Ovary (tissue), 9 donors: ENCODE data around the gene S100A14. TPM values are rescaled to one million over a fixed set of nuclear protein-coding genes. Genes with fewer than 3 reads are reported as not detected.

Source experiments
- DNase-seq, 5 donors: peaks; one replicate each; pipeline ENCODE4 v3.0.0-alpha.2; 2019 to 2020
- H3K27ac ChIP-seq, 2 donors: fragments of 200-600 bp; one replicate each; pipeline versions ENCODE4 v1.5.1 to v1.8.0; 2019 to 2022
- H3K27me3 ChIP-seq: fragments of 200-600 bp; one replicate; pipeline ENCODE4 v1.8.0; 2022
- H3K36me3 ChIP-seq: fragments of 200-600 bp; sonication (generic); one replicate; pipeline ENCODE4 v1.5.1; 2019
- H3K4me1 ChIP-seq: one replicate; pipeline ENCODE4 v1.8.1; 2013; ENCODE audit warnings: mild to moderate bottlenecking, moderate library complexity; ENCODE audit not compliant: insufficient read depth
- H3K4me3 ChIP-seq: fragments of 200-600 bp; sonication (generic); one replicate; pipeline ENCODE4 v1.5.1; 2017
- H3K9me3 ChIP-seq, 2 donors: fragments of 200-600 bp in 1 of 2; sonication (generic) in 1 of 2; one replicate each; pipeline versions ENCODE4 v1.5.1 to v1.8.1; 2013 to 2019; ENCODE audit warnings: mild to moderate bottlenecking in 1 of 2, moderate library complexity in 1 of 2
- CTCF ChIP-seq, 3 donors: fragments of 450-650 bp in 2 of 3; fragments of 200-600 bp in 1 of 3; IDR thresholded peaks; one replicate each; pipeline versions ENCODE4 v1.5.1 to v1.8.0; 2016 to 2022; ENCODE audit warnings: antibody characterized with exemption in 3 of 3, mild to moderate bottlenecking in 1 of 3
- EP300 ChIP-seq: sonication (generic); formaldehyde crosslinking; IDR thresholded peaks from one replicate; pipeline ENCODE4 v1.6.1; 2017; ENCODE audit warnings: antibody characterized with exemption
- POLR2A ChIP-seq: fragments of 450-650 bp; IDR thresholded peaks from one replicate; pipeline ENCODE4 v1.6.1; 2017; ENCODE audit warnings: antibody characterized with exemption, mild to moderate bottlenecking, moderate library complexity
- WGBS, 3 donors: extraction: QIAGEN DNeasy Blood & Tissue Kit in 1 of 3; methylation state at CpG; one replicate each; pipeline versions ENCODE4 v1.1.5 to v1.1.7; 2013 to 2017; 5-methylcytosine and 5-hydroxymethylcytosine counted together
- intact Hi-C, 4 donors: fragments of 100-400 bp; cut with DNase I; formaldehyde crosslinking; loops; one replicate each; pipeline versions ENCODE4 v1.11.0 to v1.15.1; 2022 to 2023
- polyA plus RNA-seq, 2 donors: library from polyadenylated mRNA; stranded (reverse); fragments of 200-250 nt in 1 of 2; fragments of 350-450 nt in 1 of 2; fragmentation: Illumina TruSeq in 1 of 2; extraction: RNeasy Lipid Tissue Mini Kit (QIAGEN cat#74804) in 1 of 2; gene quantifications; one replicate each; pipeline ENCODE4 v1.2.3, GENCODE V29; 2013 to 2014
- total RNA-seq, 7 donors: library from RNA; depleted of rRNA in 2 of 7; stranded (reverse); fragments of >200 nt in 2 of 7; fragmentation: NEBNext Ultra II Directional in 3 of 7; extraction: Animal tissue kit (Norgen Biotek cat#: 25700) in 3 of 7; gene quantifications; one replicate each; pipeline versions ENCODE4 v1.1.0 to v1.2.4, GENCODE V29; 2016 to 2023
- donor health status: DM: no; HTN: no; CAD: no; lungs with moderate emphysema.
- donor health status: DM: no; HTN: no; CAD: no.
- donor health status: Bipolar disorder and iron deficiency.
- donor health status: DM: yes; HTN: yes; CAD: no.
- donor health status: DM: no; HTN: no; CAD: no.
- donor health status: DM: yes; HTN: yes; CAD: no.

Gene S100A14
- total and polyA plus RNA-seq, 9 donors, result 0.40 to 19.8 (median 2.1) TPM; not detected in 2

- no peaks in the 10 kb centered on the region for H3K27me3 ChIP-seq
- H3K4me3 ChIP-seq, result no peak overlapping the region
- WGBS, 3 donors, result 54 to 65% (median 58%) methylated on average over 2 of the region's 2 CpGs
- intact Hi-C loops, result no loop called here
- H3K9me3 ChIP-seq, result no peaks in the 10 kb centered on the region
- peaks cover 21% of the 10 kb centered on the region for H3K4me1 ChIP-seq
- DNase-seq, result no peak
- no peaks in the 10 kb centered on the region for H3K36me3 ChIP-seq
- TF ChIP-seq CTCF (IDR thresholded peaks at IDR 0.05), result no peak
- TF ChIP-seq POLR2A, result no peak
- TF ChIP-seq EP300, result no peak
- no peak overlapping the region for H3K27ac ChIP-seq
Observed at GRCh38 chr1:153614189-153614900, 1.8 kb downstream of the S100A14 start.

GRCh38 chr1:153613406-153613805, 2.7 kb downstream of the S100A14 start:
- no peak for TF ChIP-seq EP300
- no peak for TF ChIP-seq CTCF (IDR thresholded peaks at IDR 0.05)
- TF ChIP-seq POLR2A, result no peak
- no peak for DNase-seq
- H3K27me3 ChIP-seq, result no peaks in the 10 kb centered on the region
- intact Hi-C loops, result loop anchor here in 1 of 4 donors (2.0 kb wide), 1 partner anchor 59 kb away; no protein-coding TSS in a partner anchor
- 66 to 78% (median 73%) methylated on average over 4 to 5 of the region's 5 CpGs for whole genome bisulfite sequencing, 3 donors
- H3K9me3 ChIP-seq, result no peaks in the 10 kb centered on the region
- H3K4me1 ChIP-seq, result peaks cover 30% of the 10 kb centered on the region
- H3K4me3 ChIP-seq, result no peak overlapping the region
- peak overlapping the region; percentile 84 to 93 for H3K27ac ChIP-seq
- H3K36me3 ChIP-seq, result no peaks in the 10 kb centered on the region

GRCh38 chr1:153612755-153613331, 3.3 kb downstream of the S100A14 start, which contains the start of gene S100A16:
TSS of gene S100A16 (minus strand) at chr1:153613137. CDS start at chr1:153608151, 4,986 bp downstream.
- WGBS, 3 donors, result 1 to 27% (median 6%) methylated on average over 9 of the region's 9 CpGs
- TF ChIP-seq POLR2A (peak; percentile 76), CTCF (IDR thresholded peaks at IDR 0.05) (no peak)
- intact Hi-C loops, result loop anchor here in 1 of 4 donors (2.0 kb wide), 1 partner anchor 60 kb away; no protein-coding TSS in a partner anchor
- Histone ChIP-seq H3K4me1 (peaks cover 36% of the 10 kb centered on the region), H3K36me3 (no peaks in the 10 kb centered on the region), H3K27me3 (no peaks in the 10 kb centered on the region), H3K9me3 (no peaks in the 10 kb centered on the region), H3K27ac (peak within 1 kb of the TSS; percentile 84 to 93), H3K4me3 (peak within 1 kb of the TSS; percentile 74)
- peak; percentile 81 to 86 (median 82) for DNase-seq

- DNase-seq, result peak in 3 of 5 donors; percentile 60 to 66 (median 64)
Observed at GRCh38 chr1:153612111-153612754, 3.9 kb downstream of the S100A14 start.

More at GRCh38 chr1:153612111-153612754, 3.9 kb downstream of the S100A14 start:
- TF ChIP-seq POLR2A, result no peak
- no peak for TF ChIP-seq CTCF (IDR thresholded peaks at IDR 0.05)
- no peak for TF ChIP-seq EP300
- Histone ChIP-seq H3K27ac (peak overlapping the region; percentile 84 to 93), H3K36me3 (no peaks in the 10 kb centered on the region), H3K27me3 (no peaks in the 10 kb centered on the region), H3K4me1 (peaks cover 34% of the 10 kb centered on the region), H3K9me3 (no peaks in the 10 kb centered on the region), H3K4me3 (peak overlapping the region; percentile 74)
- WGBS, 3 donors, result 8 to 14% (median 12%) methylated on average over 11 of the region's 11 CpGs
- intact Hi-C loops, result loop anchor here in 1 of 4 donors (2.0 kb wide), 1 partner anchor 61 kb away; no protein-coding TSS in a partner anchor
